Loucy (cell line): Measurements from ENCODE around the gene DEPDC4.

ENCODE experiments used
- EZH2phosphoT487 ChIP-seq: fragments of 200-600 bp; IDR thresholded peaks from 2 replicates; pipeline ENCODE4 v1.6.1; 2018; ENCODE audit warnings: antibody characterized with exemption, mild to moderate bottlenecking, moderate library complexity, borderline replicate concordance
- TF ChIP-seq, protein P1 (sequence below): fragments of 200-600 bp; sonication (generic); conservative IDR thresholded peaks from 2 replicates; pipeline ENCODE4 v1.5.1; 2014; ENCODE audit warnings: mild to moderate bottlenecking, antibody characterized with exemption, low read length

DNA sequence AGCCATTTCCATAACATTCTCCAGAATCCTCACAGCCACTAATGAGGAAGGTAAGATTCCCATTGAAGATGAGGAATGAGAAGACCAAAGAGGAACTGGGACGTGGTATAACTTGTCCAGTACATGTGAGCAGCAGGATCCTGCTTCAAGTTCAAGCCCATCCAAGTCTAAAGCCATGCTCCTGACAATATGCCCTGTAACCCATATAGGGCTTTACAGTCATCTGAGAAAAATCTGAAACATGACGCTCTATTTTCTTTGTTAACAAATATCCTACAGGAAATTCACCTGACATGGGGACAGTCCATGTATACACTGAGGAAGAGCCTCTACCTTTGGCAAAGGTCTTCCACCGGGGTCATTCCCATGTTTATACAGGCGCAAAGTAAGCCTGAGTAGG lies 69.4 kb downstream of the DEPDC4 start:
- TF ChIP-seq, protein P1, sequence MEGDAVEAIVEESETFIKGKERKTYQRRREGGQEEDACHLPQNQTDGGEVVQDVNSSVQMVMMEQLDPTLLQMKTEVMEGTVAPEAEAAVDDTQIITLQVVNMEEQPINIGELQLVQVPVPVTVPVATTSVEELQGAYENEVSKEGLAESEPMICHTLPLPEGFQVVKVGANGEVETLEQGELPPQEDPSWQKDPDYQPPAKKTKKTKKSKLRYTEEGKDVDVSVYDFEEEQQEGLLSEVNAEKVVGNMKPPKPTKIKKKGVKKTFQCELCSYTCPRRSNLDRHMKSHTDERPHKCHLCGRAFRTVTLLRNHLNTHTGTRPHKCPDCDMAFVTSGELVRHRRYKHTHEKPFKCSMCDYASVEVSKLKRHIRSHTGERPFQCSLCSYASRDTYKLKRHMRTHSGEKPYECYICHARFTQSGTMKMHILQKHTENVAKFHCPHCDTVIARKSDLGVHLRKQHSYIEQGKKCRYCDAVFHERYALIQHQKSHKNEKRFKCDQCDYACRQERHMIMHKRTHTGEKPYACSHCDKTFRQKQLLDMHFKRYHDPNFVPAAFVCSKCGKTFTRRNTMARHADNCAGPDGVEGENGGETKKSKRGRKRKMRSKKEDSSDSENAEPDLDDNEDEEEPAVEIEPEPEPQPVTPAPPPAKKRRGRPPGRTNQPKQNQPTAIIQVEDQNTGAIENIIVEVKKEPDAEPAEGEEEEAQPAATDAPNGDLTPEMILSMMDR: no peak
- no peak for TF ChIP-seq EZH2phosphoT487
